Kidney tubule cell (primary cell): ENCODE results near the gene CARD14.
"Not testable (repeated sequence)": the region's sequence is repeated elsewhere in the genome, so short reads cannot be mapped to it uniquely, and the experiment has no call there.

Source experiments
- DNase-seq: peaks from one replicate; pipeline ENCODE4 v3.0.0-alpha.2; 2018; ENCODE audit warnings: low spot score

Gene CARD14

GRCh38 chr17:80223838-80224497 is 54.1 kb downstream of the CARD14 start:
- no peak for DNase-seq

GRCh38 chr17:80224683-80225082 is 54.9 kb downstream of the CARD14 start:
- DNase-seq: no peak

DNA sequence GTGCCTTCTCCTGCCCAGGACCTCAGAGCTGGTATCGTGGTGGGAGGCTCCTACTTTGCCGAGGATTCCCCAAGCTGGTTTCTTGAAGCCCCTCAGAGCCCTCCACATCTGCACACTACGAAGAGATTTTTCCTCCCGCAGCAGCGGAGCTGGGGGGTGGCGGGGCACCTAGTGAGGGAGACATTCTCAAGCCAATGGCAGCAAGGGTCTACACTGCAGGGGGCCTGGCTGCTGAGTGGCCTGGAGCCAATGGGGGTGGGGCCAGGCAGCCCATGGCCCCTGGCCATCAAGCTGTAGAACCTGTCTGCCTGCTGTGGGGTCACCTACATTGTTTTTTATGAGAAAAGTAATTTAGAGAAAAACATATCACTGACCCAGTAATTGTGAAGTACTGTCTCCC is 55.4 kb downstream of the CARD14 start:
- no peak for DNase-seq

GRCh38 chr17:80227156-80227555 is 57.3 kb downstream of the CARD14 start:
- DNase-seq: no peak

- no peak for DNase-seq
These were observed 57.8 kb downstream of the CARD14 start for GRCh38 chr17:80227666-80228065.

- no peak for DNase-seq
These were observed 58.6 kb downstream of the CARD14 start for GRCh38 chr17:80228477-80228876.

DNA sequence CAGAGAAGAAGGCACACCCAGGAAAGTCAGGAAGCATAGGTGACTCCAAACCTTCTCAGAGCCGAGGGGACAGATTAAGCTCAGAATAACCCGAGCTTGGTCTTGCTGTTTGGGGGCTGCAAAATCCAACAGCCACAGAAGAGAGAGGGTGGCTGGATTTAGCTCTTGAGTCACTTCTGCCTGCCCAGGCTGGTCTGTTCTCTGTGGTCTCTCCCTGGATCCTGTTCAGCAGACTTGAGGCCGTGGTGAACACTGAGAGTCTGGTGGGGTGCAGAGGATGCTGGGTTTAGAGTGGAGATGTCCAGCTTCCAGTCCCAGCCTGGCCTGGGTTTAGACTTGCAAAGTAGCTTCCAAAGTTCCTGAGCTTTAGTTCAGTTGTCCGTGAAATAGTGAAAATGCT is 59.2 kb downstream of the CARD14 start:
- DNase-seq: no peak

DNA sequence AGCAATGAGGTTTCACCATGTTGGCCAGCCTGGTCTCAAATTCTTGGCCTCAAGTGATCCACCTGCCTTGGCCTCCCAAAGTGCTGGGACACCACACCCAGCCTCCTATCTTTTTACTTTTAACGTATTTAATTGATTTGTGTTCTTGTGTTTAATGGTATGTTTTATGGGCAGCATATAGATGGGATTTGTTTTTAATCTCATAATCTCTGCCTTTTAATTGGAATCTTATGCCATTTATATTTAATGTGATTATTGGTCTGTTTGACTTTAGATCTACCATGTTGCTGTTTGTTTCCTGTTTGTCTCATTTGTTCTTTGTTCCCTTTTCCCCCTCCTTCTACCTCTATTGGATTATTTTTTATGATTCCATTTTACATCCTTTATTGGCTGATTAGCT is 62.6 kb downstream of the CARD14 start:
- no peak for DNase-seq

- DNase-seq: no peak
These were observed 63.4 kb downstream of the CARD14 start for GRCh38 chr17:80233202-80233601.

GRCh38 chr17:80236911-80237310 is 67.1 kb downstream of the CARD14 start:
- no peak for DNase-seq

DNA sequence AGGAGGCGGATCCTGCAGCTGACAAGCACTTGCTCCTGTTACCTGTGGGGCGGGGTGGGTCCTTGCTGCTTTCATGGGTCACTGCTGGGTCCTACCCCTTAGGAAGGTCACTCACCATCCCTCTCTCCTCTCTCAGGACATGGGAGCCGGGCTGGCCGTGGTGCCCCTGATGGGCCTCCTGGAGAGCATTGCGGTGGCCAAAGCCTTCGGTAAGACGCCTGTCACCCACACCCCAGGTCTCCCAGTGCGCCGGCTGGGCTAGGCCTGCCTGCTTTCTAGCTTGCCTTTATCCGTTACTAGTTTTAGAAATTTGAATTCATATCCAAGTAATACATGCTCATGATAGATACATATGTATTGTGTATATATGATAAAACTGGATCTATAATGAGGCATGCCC is 67.6 kb downstream of the CARD14 start:
- DNase-seq: no peak

- DNase-seq: no peak
These were observed 72.7 kb downstream of the CARD14 start for GRCh38 chr17:80242505-80242904.

DNA sequence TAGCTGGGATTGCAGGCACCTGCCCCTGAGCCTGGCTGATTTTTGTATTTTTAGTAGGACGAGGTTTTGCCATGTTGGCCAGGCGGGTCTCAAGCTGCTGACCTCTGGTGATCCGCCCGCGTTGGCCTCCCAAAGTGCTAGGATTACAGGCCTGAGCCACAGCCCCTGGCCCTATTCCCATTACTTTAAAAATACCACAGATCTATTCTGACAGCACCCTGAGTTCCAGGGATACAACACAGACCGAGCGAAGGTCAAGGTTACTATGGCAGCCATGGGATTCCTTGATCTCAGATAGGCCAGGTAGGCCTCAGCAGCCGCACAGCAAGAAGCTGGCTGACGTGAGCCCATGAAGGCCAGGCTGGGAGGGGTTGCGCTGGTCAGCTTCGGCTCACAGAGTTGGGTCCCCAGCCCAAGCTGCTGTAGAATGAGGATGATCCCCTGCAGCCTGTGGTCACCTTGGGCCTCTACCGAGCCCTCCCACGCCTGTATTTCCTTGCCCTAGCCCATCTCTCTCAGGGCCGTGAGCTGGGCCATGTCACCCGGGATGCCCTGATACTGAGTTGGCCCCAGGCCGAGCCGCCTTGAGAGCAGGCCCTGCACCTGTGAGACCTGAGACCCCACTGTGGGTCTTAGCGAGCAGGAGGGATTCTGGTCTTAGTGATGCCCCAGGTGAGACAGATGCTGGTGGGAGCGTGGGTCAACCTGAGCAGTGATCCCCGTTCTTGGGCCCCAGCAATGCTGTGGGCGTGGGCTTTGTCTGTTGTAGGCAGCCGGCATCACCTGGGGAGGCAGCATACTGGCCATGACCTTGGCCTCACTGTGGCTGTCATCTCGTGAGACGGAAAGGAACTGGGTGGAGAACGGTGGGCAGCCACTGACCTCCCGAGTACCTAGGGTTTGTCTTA is 74.0 kb downstream of the CARD14 start:
- DNase-seq: no peak

DNA sequence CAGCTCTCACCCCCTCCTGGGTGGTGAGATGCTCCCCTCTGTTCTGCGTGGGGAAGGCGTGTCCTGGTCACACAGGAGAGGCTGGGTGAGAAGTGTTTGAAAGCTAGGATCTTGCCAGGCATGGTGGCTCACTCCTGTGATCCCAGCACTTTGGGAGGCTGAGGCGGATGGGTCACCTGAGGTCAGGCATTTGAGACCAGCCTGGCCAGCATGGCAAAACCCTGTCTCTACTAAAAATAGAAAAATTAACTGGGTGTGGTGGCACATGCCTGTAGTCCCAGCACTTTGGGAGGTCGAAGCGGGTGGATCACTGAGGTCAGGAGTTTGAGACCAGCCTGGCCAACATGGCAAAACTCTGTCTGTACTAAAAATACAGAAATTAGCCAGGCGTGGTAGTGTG is 74.6 kb downstream of the CARD14 start:
- DNase-seq: not testable (repeated sequence)

- DNase-seq: no peak
These were observed 75.2 kb downstream of the CARD14 start for GRCh38 chr17:80244871-80245509.

DNA sequence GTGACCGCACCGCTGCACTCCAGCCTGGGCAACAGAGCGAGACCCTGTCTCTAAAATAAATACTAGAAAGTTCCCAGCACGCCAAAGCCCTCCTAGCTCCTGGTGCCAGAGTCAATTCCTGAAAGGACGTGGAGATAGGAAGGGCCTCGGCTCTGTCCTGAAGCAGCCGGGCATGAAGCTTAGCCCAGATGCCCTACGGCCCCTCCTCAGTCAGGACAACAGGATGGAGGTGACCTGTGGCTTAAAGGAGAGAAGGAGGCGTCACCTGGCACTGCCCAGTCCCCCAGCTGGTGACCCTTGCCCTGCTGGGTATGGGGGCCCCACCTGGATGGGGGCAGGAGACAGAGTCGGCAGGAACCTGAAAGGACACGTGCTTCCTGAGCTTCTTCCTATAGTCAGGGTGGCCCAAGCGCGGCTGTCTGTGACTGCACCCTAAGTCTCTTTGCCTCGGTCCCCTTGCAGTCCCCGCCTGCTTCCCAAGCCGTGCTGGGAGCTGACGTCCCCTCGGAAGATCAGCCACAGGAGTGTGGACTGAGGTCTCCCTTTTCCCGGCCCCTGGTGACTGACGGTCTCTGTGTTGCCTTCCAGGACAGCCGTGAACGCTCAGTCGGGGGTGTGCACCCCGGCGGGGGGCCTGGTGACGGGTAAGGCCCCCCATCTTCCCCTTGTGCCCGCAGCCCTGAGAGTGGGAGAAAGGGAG is 75.9 kb downstream of the CARD14 start:
- DNase-seq: no peak

DNA sequence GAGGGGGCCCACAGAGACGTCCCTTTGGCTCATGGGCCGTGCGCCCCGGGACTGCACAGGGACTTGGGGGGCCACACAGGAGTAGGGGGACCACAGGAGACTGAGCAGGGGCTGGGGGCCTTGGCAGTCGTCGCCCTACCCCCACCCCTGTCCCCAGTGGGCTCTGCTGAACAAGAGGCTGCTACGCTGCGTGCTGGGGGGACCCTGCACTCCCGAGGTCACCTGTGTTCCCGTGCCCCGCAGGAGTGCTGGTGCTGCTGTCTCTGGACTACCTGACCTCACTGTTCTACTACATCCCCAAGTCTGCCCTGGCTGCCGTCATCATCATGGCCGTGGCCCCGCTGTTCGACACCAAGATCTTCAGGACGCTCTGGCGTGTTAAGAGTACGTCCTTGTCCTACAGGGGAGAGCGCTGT is 76.4 kb downstream of the CARD14 start:
- DNase-seq: no peak

- no peak for DNase-seq
These were observed 76.9 kb downstream of the CARD14 start for GRCh38 chr17:80246726-80247125.

- DNase-seq: no peak
These were observed 77.7 kb downstream of the CARD14 start for GRCh38 chr17:80247561-80247960.

DNA sequence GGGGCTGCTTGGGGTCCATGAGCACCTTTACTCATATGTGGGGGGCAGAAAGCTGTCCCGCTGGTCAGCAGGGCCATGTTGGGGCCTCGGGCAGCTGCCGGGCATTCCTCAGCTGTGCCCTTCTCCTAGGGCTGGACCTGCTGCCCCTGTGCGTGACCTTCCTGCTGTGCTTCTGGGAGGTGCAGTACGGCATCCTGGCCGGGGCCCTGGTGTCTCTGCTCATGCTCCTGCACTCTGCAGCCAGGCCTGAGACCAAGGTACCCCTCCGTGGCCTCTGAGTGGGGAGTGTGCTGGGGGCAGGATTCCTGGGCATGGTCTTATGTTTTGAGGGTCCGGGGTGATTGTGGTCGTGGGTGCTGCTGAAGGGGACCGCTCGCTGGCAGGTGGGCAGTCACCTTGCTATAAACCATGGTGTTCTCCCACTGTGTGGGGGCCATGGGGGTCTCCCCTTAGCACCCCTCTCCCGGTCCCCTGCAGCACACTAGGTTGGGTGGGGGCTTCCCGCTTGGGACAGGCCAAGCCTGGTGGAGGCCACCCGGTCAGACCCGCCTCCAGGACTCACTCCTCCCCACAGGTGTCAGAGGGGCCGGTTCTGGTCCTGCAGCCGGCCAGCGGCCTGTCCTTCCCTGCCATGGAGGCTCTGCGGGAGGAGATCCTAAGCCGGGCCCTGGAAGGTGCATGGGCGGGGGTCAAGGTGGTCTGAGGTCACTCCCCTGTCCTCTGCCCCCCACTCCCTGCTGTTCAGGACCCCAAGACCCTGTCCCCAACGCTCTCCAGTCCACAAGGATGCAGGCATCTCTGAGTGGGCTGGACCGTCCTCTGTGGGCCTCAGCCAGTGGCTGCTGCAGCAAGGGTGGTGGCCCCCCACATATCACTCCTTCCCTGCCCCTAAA is 78.4 kb downstream of the CARD14 start:
- no peak for DNase-seq
